Measurements from ENCODE around the gene CEP126. TPM values are rescaled to one million over a fixed set of nuclear protein-coding genes. Genes with fewer than 3 reads are reported as not detected.

The CEP126 gene
- total and polyA plus RNA-seq, 4 donors: 1.7 to 12.5 (median 7.5) TPM

DNA sequence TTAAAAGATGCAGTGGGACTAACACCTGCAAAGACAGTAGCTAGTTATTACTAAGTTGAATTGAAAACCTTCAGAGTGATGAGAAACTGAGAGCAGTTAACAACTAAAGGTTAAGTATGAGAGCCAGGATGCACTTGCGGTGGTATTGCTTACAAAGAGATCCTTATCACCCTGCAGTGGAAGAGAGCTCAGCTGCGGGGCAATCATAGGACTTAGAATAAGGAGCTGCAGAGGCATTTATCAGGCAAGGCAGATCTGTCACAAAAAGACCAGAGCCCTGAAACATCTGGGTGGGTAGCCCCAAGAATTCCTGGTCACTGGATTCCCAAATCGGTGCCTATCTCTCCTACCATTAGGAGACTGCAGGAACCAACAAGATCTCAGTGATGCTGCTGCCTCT is 98.1 kb downstream of the CEP126 start:
- DNase-seq (no peak), ATAC-seq (ENCODE audit: insufficient read depth, low FRiP score) (no peak)
- TF ChIP-seq, protein P1, sequence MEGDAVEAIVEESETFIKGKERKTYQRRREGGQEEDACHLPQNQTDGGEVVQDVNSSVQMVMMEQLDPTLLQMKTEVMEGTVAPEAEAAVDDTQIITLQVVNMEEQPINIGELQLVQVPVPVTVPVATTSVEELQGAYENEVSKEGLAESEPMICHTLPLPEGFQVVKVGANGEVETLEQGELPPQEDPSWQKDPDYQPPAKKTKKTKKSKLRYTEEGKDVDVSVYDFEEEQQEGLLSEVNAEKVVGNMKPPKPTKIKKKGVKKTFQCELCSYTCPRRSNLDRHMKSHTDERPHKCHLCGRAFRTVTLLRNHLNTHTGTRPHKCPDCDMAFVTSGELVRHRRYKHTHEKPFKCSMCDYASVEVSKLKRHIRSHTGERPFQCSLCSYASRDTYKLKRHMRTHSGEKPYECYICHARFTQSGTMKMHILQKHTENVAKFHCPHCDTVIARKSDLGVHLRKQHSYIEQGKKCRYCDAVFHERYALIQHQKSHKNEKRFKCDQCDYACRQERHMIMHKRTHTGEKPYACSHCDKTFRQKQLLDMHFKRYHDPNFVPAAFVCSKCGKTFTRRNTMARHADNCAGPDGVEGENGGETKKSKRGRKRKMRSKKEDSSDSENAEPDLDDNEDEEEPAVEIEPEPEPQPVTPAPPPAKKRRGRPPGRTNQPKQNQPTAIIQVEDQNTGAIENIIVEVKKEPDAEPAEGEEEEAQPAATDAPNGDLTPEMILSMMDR (IDR thresholded peaks at IDR 0.05; ENCODE audit: control extremely low read depth, extremely low read depth): no peak
- peaks cover 0 to 9% (median 4%) of the 10 kb centered on the region in 5 donors for H3K4me1 ChIP-seq (ENCODE audit: control insufficient read depth in 5 of 5, insufficient read depth in 5 of 5, low read length in 5 of 5)
- H3K9ac ChIP-seq (ENCODE audit: insufficient read depth in 1 of 2, low read length in 2 of 2): no peak overlapping the region
- H3K27me3 ChIP-seq (ENCODE audit: control insufficient read depth in 3 of 3, insufficient read depth in 3 of 3, low read length in 2 of 3): no peaks in the 10 kb centered on the region
- 39 to 58% methylated on average over 3 of the region's 3 CpGs for WGBS, 2 donors
- H3K27ac ChIP-seq (ENCODE audit: low read depth in 1 of 2, low read length in 1 of 2): no peak overlapping the region
- no peaks in the 10 kb centered on the region for H3K36me3 ChIP-seq (ENCODE audit: control insufficient read depth in 4 of 4, insufficient read depth in 4 of 4, low read length in 4 of 4)
- no peak overlapping the region for H3K4me3 ChIP-seq
- H3K9me3 ChIP-seq (ENCODE audit: control insufficient read depth in 4 of 4, insufficient read depth in 3 of 4, low read length in 3 of 4): no peaks in the 10 kb centered on the region

DNA sequence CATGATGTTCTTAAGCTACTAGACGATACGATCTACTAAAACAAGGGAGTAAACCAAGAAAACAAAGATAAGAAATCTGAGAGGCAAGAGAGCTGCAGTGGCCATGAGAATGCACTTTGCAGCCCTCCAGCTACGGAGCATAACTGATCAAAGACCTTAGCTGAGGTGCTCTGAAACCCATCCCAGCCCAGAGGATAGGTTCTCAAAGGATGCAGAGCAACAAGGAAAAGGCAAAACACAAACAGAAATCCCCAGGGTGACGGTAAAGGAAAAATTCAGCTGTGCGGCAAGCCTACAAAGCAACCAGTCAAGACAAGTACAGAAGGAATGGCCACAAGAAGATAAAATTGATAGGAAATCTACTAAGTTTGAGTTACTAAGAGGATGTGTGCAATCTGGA is 99.9 kb downstream of the CEP126 start:
- no peak overlapping the region for H3K27ac ChIP-seq (ENCODE audit: low read depth in 1 of 2, low read length in 1 of 2)
- ATAC-seq (ENCODE audit: insufficient read depth, low FRiP score): no peak
- no peak overlapping the region for H3K9ac ChIP-seq (ENCODE audit: insufficient read depth in 1 of 2, low read length in 2 of 2)
- no peaks in the 10 kb centered on the region for H3K9me3 ChIP-seq (ENCODE audit: control insufficient read depth in 4 of 4, insufficient read depth in 3 of 4, low read length in 3 of 4)
- 92 to 95% methylated on average over 5 of the region's 5 CpGs for WGBS, 2 donors
- H3K4me1 ChIP-seq (ENCODE audit: control insufficient read depth in 5 of 5, insufficient read depth in 5 of 5, low read length in 5 of 5): peaks cover 0 to 9% (median 4%) of the 10 kb centered on the region in 5 donors
- TF ChIP-seq, protein P1 (IDR thresholded peaks at IDR 0.05; ENCODE audit: control extremely low read depth, extremely low read depth): no peak
- no peaks in the 10 kb centered on the region for H3K36me3 ChIP-seq (ENCODE audit: control insufficient read depth in 4 of 4, insufficient read depth in 4 of 4, low read length in 4 of 4)
- no peak overlapping the region for H3K4me3 ChIP-seq
- H3K27me3 ChIP-seq (ENCODE audit: control insufficient read depth in 3 of 3, insufficient read depth in 3 of 3, low read length in 2 of 3): no peaks in the 10 kb centered on the region
- no peak for DNase-seq

GRCh38 chr11:102017026-102017425 is 102.2 kb downstream of the CEP126 start:
- Histone ChIP-seq H3K4me1 (ENCODE audit: control insufficient read depth in 5 of 5, insufficient read depth in 5 of 5, low read length in 5 of 5) (no peaks in the 10 kb centered on the region), H3K27me3 (ENCODE audit: control insufficient read depth in 3 of 3, insufficient read depth in 3 of 3, low read length in 2 of 3) (no peaks in the 10 kb centered on the region), H3K9me3 (ENCODE audit: control insufficient read depth in 4 of 4, insufficient read depth in 3 of 4, low read length in 3 of 4) (no peaks in the 10 kb centered on the region), H3K4me3 (no peak overlapping the region), H3K36me3 (ENCODE audit: control insufficient read depth in 4 of 4, insufficient read depth in 4 of 4, low read length in 4 of 4) (no peaks in the 10 kb centered on the region), H3K27ac (ENCODE audit: low read depth in 1 of 2, low read length in 1 of 2) (no peak overlapping the region), H3K9ac (ENCODE audit: insufficient read depth in 1 of 2, low read length in 2 of 2) (no peak overlapping the region)
- WGBS, 2 donors: 67 to 80% methylated on average over 3 of the region's 3 CpGs
- TF ChIP-seq, protein P1 (IDR thresholded peaks at IDR 0.05; ENCODE audit: control extremely low read depth, extremely low read depth): no peak
- ATAC-seq (ENCODE audit: insufficient read depth, low FRiP score) (no peak), DNase-seq (no peak)

DNA sequence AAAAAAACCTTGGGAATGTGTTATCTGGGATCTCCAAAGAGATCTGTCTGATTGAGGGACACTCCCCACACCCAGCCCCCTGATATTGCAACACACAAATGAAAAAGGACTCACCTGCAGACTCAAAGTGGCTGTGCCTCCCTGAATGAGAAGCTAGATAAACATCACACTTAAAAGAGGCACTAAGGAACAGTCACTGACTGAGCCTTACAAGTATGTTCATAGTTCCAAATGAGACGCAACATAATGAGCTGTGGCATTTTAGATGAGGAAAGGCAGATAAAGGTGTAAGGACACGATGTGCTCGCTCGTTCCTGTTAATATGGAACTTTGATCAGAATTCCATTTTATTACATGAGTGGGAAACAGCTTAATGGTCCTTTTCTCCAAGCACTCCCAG is 111.4 kb downstream of the CEP126 start:
- TF ChIP-seq, protein P1 (IDR thresholded peaks at IDR 0.05; ENCODE audit: control extremely low read depth, extremely low read depth): no peak
- DNase-seq: no peak
- no peak overlapping the region for H3K27ac ChIP-seq (ENCODE audit: low read depth in 1 of 2, low read length in 1 of 2)

More for the DNA sequence above, 111.4 kb downstream of the CEP126 start:
- Histone ChIP-seq H3K9me3 (ENCODE audit: control insufficient read depth in 4 of 4, insufficient read depth in 3 of 4, low read length in 3 of 4) (no peaks in the 10 kb centered on the region), H3K4me1 (ENCODE audit: control insufficient read depth in 5 of 5, insufficient read depth in 5 of 5, low read length in 5 of 5) (peaks cover 0 to 15% (median 0%) of the 10 kb centered on the region in 5 donors), H3K27me3 (ENCODE audit: control insufficient read depth in 3 of 3, insufficient read depth in 3 of 3, low read length in 2 of 3) (no peaks in the 10 kb centered on the region), H3K4me3 (no peak overlapping the region), H3K36me3 (ENCODE audit: control insufficient read depth in 4 of 4, insufficient read depth in 4 of 4, low read length in 4 of 4) (no peaks in the 10 kb centered on the region), H3K9ac (ENCODE audit: insufficient read depth in 1 of 2, low read length in 2 of 2) (no peak overlapping the region)
- peak; percentile 75 for ATAC-seq (ENCODE audit: insufficient read depth, low FRiP score)
- WGBS, 2 donors: 52 to 63% methylated on average over 4 of the region's 4 CpGs

Measured in lung (tissue), 12 donors.